GM12874 (cell line): ENCODE data around the gene ITGB8.

Experiments used
- TF ChIP-seq, protein P1 (sequence below): IDR thresholded peaks from 2 replicates; pipeline ENCODE4 v1.5.1; 2011; ENCODE audit warnings: low read depth, mild to moderate bottlenecking, control low read depth, low read length, moderate library complexity; ENCODE audit not compliant: insufficient read depth

ITGB8 gene

GRCh38 chr7:20343941-20344340, 13.2 kb downstream of the ITGB8 start:
- TF ChIP-seq, protein P1, sequence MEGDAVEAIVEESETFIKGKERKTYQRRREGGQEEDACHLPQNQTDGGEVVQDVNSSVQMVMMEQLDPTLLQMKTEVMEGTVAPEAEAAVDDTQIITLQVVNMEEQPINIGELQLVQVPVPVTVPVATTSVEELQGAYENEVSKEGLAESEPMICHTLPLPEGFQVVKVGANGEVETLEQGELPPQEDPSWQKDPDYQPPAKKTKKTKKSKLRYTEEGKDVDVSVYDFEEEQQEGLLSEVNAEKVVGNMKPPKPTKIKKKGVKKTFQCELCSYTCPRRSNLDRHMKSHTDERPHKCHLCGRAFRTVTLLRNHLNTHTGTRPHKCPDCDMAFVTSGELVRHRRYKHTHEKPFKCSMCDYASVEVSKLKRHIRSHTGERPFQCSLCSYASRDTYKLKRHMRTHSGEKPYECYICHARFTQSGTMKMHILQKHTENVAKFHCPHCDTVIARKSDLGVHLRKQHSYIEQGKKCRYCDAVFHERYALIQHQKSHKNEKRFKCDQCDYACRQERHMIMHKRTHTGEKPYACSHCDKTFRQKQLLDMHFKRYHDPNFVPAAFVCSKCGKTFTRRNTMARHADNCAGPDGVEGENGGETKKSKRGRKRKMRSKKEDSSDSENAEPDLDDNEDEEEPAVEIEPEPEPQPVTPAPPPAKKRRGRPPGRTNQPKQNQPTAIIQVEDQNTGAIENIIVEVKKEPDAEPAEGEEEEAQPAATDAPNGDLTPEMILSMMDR, result no peak

- TF ChIP-seq, protein P1, result no peak
These were observed 13.7 kb downstream of the ITGB8 start for GRCh38 chr7:20344396-20344795.

DNA sequence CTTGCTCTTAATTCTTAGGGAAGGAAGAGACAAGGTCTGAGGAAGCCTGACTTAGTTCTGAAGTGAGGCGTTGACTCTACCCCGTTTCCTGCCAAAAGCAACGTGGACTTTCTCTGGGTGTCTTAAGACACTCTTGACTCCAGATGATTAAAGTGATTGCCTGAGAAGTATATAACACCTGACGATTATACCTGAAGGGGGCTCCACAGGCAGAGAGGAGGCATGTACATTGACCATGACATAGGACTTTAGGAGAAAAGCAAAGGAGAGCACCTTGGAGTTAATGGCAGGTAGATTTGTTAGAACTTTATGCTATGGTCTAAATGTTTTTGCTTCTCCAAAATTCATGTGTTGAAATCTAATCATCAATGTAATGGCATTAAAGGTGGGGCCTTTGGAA, 15.9 kb downstream of the ITGB8 start:
- TF ChIP-seq, protein P1, result no peak

GRCh38 chr7:20347680-20348079, 17.0 kb downstream of the ITGB8 start:
- TF ChIP-seq, protein P1, result no peak

GRCh38 chr7:20348125-20348807, 17.6 kb downstream of the ITGB8 start:
- TF ChIP-seq, protein P1, result no peak

GRCh38 chr7:20350518-20350951, 19.8 kb downstream of the ITGB8 start:
- TF ChIP-seq, protein P1, result no peak

DNA sequence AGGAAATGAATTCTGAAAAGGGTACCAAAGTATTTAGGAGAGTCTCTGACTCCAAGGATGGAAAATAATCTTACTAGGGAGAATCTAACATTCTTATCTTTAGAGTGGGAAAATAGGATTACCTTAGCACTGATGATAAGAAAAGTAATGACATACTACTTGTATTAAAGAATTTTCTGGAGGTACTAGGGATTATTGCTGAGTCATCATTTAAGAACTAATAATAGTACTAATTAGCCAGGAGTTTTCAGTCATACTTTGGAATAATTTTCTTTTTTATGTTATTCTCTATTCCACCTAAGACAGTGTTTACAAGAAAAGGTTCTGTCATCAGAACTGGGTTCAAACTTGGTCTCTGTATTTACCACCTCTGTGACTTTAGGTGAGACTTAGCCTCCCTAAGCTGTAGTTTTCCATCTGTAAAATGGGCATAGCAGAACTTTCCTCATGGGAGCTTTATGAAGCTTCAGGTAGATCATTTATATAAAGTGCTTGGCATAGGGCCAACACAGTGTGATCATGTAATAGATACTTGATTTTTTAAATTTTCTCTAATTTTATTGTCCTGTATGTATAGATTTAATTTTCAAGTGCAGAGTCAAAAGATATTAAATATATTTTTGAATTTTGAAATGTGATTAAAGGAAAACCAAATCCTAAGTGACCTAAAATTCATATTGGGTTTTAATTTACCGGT, 20.4 kb downstream of the ITGB8 start:
- TF ChIP-seq, protein P1, result no peak
